Measurements from ENCODE around the gene ITIH6. TPM values are rescaled to one million over a fixed set of nuclear protein-coding genes. Genes with fewer than 3 reads are reported as not detected.
A peak's percentile ranks its signal among the peaks of the same experiment; 100 is the strongest.
"Not testable (repeated sequence)": the region's sequence is repeated elsewhere in the genome, so short reads cannot be mapped to it uniquely, and the experiment has no call there.

ITIH6 gene, protein sequence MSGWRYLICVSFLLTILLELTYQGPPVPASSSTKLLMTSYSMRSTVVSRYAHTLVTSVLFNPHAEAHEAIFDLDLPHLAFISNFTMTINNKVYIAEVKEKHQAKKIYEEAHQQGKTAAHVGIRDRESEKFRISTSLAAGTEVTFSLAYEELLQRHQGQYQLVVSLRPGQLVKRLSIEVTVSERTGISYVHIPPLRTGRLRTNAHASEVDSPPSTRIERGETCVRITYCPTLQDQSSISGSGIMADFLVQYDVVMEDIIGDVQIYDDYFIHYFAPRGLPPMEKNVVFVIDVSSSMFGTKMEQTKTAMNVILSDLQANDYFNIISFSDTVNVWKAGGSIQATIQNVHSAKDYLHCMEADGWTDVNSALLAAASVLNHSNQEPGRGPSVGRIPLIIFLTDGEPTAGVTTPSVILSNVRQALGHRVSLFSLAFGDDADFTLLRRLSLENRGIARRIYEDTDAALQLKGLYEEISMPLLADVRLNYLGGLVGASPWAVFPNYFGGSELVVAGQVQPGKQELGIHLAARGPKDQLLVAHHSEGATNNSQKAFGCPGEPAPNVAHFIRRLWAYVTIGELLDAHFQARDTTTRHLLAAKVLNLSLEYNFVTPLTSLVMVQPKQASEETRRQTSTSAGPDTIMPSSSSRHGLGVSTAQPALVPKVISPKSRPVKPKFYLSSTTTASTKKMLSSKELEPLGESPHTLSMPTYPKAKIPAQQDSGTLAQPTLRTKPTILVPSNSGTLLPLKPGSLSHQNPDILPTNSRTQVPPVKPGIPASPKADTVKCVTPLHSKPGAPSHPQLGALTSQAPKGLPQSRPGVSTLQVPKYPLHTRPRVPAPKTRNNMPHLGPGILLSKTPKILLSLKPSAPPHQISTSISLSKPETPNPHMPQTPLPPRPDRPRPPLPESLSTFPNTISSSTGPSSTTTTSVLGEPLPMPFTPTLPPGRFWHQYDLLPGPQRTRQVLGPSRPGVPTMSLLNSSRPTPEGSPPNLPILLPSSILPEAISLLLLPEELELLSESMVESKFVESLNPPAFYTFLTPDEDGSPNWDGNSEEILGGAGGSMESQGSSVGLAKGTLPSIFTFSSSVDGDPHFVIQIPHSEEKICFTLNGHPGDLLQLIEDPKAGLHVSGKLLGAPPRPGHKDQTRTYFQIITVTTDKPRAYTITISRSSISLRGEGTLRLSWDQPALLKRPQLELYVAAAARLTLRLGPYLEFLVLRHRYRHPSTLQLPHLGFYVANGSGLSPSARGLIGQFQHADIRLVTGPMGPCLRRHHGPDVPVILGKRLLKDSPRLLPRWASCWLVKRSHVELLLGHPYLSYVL
- not detected for total RNA-seq

DNA sequence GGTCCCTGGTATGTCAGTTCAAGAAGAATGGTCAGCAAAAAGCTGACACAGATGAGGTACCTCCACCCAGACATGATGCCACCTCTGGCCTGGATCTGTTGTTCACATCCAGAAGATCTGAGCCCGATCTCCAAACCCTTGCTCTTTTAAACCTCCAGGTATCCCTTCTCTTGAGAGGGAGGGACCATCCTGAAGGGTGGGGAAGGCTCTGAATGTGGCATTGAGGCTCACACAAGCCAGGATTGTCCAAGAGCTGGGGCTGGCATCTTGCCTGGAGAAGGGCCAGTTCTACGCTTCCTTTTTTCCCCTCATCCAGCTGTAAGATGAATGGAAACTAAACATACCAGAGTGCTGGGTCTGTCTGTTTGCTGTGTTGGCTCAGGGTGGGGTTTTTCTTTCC, at the start of gene ITIH6:
TSS of gene ITIH6 (minus strand) at position 119 of the 400 bp plus-strand sequence. CDS start at position 74, 45 bp downstream.
- Mint-ChIP-seq H3K27ac (no peak within 1 kb of the TSS), H3K36me3 (no peaks in the 10 kb centered on the region), H3K9me3 (no peaks in the 10 kb centered on the region)
- no peak for DNase-seq (ENCODE audit: low spot score in 2 of 2)
- ATAC-seq, result no peak

DNA sequence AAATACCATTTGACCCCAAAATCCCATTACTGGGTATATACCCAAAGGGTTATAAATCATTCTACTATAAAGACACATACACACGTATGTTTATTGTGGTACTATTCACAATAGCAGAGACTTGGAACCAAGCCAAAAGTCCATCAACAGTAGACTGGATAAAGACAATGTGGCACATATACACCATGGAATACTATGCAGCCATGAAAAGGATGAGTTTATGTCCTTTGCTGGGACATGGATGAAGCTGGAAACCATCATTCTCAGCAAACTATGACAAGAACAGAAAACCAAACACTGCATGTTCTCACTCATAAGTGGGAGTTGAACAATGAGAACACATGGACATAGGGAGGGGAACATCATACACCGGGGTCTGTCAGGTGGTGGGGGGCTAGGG, 49.6 kb upstream of the ITIH6 start:
- DNase-seq (ENCODE audit: low spot score in 2 of 2), result not testable (repeated sequence)

DNA sequence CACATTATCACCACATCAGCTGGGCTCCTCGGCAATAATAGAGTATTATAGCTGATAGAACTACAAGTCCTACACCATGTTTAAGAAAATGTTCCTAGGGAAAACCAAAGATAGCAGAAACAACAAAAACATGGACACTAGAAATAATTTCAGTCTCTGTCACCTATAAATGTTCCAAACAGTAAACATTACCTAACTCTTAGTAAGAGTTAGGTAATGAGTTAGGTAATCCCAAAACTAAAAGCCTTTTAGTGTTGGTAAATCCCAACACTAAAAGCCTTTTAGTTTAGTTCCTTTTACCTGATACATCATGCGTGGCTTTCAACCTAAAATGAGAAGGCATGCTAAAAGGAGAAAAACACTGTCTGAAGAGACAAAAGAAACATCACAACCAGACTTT, 45.0 kb upstream of the ITIH6 start:
- DNase-seq (ENCODE audit: low spot score in 2 of 2), result no peak
- no peak for ATAC-seq
- Mint-ChIP-seq H3K9me3 (peaks cover 3 to 5% of the 10 kb centered on the region in 2 donors), H3K36me3 (no peaks in the 10 kb centered on the region), H3K27ac (no peak overlapping the region)

More for the DNA sequence above, 49.6 kb upstream of the ITIH6 start:
- not testable (repeated sequence) for H3K27ac Mint-ChIP-seq, ATAC-seq, H3K9me3 Mint-ChIP-seq, H3K36me3 Mint-ChIP-seq

DNA sequence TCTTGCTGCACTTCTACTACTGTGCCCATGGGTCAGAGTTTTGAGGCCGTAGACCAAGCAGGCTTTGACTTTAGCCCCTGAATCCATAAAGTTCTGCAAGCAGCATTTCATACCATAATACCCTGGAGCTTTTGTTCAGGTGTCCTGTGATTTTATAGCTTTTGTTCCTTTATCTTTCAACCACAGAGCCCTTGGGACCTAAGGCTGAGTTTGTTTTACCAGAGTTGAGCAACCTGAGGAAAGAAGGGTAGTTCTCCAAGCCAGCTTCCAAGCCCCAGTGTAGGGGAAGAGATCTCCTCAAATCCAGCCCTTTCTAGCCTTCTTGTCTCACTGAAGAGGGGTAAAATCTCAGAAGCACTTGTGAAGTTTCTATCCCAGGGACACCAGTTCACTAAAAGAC, 44.6 kb upstream of the ITIH6 start:
- H3K9me3 Mint-ChIP-seq, result peaks cover 3 to 5% of the 10 kb centered on the region in 2 donors
- ATAC-seq (no peak), DNase-seq (ENCODE audit: low spot score in 2 of 2) (no peak)
- H3K27ac Mint-ChIP-seq, result no peak overlapping the region
- no peaks in the 10 kb centered on the region for H3K36me3 Mint-ChIP-seq

DNA sequence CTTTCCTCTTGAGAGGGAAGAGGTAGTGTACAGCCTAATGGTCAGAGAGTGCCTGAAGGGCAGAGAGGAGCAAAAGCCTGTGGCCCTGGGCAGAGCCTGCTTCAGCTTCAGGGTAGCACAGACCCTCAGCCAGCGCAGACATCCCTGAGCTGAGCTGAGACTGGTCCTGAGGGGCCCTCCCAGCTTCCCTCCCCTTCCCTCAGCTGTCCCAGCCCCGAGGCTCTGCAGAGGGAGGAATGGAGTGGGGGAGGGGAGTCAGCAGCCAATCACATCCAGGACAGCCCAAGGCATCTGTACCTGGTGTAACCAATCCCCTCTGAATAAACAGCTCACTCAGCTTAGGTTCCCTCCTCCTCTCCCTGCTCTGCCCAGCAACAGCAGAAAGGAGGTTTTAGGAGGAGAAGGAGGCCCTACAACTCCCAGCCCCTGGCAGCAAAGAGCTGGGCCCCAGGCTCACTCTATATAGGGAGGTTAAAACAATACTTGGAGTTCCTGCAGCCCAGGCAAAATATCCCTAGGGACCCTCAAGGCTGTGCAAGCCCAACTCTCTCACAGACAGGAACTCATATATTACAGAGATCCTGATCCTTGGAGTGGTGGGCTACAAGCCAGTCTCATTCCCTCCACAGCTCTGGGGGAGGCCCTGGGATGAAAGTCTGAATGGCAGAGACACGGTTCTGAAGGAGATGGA, 43.3 kb upstream of the ITIH6 start:
- ATAC-seq; H3K27ac Mint-ChIP-seq; H3K36me3 Mint-ChIP-seq; DNase-seq (ENCODE audit: low spot score in 2 of 2); H3K9me3 Mint-ChIP-seq: not testable (repeated sequence)

DNA sequence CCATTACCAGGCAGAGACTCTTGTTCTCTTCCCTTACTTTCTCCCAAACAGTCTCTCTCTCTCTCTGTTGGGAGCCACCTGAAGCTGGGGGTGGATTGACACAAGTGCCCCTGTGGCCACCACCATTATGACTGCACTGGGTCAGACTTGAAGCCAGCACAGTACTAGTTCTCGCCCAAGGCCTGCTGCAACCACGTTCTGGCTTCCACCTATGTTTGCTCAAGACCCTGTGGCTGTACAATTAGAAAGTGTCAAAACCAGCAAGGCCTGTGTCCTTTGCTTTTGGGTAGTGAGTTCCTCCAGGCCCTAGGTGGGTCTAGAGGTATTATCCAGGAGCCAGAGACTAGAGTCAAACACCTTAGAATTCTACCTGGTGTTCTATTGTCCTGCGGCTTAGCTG, 40.5 kb upstream of the ITIH6 start:
- Mint-ChIP-seq H3K36me3 (no peaks in the 10 kb centered on the region), H3K27ac (no peak overlapping the region), H3K9me3 (peaks cover 0 to 4% of the 10 kb centered on the region in 2 donors)
- no peak for DNase-seq (ENCODE audit: low spot score in 2 of 2)
- ATAC-seq, result no peak

DNA sequence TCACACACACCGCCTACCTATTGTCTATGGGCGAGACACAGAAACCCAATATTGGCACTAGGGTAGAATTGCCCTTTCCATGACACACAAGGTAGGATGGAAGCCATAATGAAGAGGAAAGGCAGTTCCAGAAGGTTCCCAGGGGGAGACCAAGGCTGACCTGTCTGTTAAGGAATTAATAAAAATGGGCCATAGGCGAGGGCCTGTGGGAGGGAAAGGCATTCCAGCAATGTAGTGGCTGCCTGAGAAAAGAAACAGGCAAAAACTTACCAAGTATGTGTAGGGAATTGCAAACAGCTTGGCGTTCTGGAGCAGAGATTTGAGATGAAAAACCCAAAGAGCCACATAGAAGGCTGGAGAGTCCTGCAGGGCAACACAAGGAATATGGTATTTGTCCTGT, 28.5 kb upstream of the ITIH6 start:
- ATAC-seq, result no peak

DNA sequence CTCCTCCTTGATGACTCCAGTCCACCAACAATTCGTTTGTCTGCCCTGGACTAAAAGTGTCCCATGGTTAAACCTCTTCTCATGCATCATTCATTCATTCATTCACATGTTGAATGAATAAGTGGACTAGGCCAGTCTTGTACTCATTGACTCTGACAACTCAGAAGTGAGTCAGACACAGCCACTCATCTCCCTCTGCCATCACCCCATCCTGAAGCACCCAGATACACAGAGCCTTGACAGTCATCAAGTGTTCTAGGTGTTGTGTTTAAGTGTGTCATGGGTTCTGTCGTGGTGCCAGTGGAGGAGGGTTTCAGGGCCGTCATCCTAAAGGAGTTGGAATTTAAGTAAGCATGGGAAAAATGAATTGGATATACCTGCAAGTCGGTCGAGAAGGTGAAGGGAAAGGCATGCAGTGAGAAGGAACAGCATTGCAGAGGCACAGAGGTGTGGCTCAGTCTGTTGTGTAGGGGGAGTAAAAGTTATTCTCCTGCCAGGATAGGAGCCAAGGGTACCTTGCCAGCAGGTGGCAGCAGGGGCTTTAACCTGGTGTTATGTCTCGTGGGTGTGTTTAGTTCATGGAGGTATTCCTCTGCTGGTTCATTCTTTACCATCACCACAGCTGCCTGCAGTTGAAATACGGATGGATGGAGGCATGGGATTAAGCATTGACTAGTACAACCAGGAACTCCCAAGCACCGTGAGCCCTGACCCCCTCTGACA, 27.8 kb upstream of the ITIH6 start:
- Mint-ChIP-seq H3K36me3 (no peaks in the 10 kb centered on the region), H3K9me3 (no peaks in the 10 kb centered on the region), H3K27ac (no peak overlapping the region)
- DNase-seq (ENCODE audit: low spot score in 2 of 2) (peak in 1 of 2 donors; percentile 7), ATAC-seq (peak; percentile 30 to 64)

More for the DNA sequence above, 28.5 kb upstream of the ITIH6 start:
- Mint-ChIP-seq H3K9me3 (no peaks in the 10 kb centered on the region), H3K27ac (no peak overlapping the region), H3K36me3 (no peaks in the 10 kb centered on the region)
- DNase-seq (ENCODE audit: low spot score in 2 of 2), result no peak

DNA sequence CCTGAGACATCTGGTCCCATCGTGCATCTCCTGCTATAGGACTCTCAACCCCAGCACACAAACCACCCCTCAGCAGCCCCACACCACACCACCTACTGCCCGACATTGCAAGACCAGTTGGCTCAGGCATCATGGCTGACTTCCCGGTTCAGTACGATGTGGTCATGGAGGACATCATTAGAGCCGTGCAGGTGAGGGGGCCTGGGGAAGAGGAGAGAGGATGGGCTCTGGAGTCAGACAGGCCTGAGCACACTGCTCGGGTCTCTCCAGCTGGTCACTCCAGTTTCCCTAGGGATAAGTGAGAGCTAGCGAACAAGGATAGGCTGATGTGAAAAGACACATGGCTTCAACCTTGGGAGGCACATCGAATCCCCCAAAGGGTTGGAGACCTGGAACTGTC, 26.7 kb upstream of the ITIH6 start:
- H3K27ac Mint-ChIP-seq, result no peak overlapping the region
- H3K36me3 Mint-ChIP-seq, result no peaks in the 10 kb centered on the region
- H3K9me3 Mint-ChIP-seq, result no peaks in the 10 kb centered on the region
- no peak for ATAC-seq
- DNase-seq (ENCODE audit: low spot score in 2 of 2), result no peak

DNA sequence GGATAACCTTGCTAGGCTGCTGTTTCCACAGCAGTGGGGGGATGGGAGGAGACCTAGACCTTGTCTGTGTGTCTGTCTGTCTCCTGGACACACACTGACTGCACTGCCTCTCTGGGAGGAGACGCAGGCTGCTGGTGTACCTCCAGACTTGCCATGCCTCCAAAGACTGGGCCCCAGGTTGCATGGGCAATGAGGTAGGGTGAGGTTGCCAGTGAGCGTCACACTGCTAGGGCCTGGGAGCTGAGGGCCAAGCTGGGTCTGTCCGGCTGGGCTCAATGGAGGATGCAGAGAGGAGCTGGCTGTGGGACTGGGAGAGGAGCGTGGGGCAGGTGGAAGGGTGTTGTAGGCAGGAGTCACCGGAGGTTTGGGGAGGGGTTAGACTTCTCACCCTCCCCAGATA, 26.1 kb upstream of the ITIH6 start:
- Mint-ChIP-seq H3K36me3 (no peaks in the 10 kb centered on the region), H3K27ac (no peak overlapping the region), H3K9me3 (no peaks in the 10 kb centered on the region)
- ATAC-seq (no peak), DNase-seq (ENCODE audit: low spot score in 2 of 2) (no peak)

DNA sequence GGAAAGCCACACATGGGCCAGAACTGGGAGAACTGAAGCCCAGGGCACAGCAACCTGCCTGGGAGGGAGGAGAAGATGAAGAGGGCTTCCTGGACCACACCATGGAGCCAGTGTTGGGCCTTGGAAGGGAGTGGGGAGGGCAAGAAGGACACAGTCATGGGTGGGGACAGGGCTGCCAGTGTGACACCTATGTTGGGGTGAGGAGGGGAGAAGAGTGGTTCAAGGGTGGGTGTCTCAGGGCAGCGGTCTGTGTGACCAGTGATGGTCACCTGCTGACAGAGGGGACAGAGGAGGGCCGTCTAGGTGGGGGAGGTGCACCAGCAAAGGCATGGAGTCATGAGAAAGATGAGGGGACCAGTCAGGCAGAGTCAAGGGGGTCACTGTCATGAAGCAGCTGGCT, 23.3 kb upstream of the ITIH6 start:
- Mint-ChIP-seq H3K9me3 (no peaks in the 10 kb centered on the region), H3K27ac (no peak overlapping the region), H3K36me3 (peaks cover under 1 to 3% of the 10 kb centered on the region in 2 donors)
- DNase-seq (ENCODE audit: low spot score in 2 of 2), result no peak
- no peak for ATAC-seq

DNA sequence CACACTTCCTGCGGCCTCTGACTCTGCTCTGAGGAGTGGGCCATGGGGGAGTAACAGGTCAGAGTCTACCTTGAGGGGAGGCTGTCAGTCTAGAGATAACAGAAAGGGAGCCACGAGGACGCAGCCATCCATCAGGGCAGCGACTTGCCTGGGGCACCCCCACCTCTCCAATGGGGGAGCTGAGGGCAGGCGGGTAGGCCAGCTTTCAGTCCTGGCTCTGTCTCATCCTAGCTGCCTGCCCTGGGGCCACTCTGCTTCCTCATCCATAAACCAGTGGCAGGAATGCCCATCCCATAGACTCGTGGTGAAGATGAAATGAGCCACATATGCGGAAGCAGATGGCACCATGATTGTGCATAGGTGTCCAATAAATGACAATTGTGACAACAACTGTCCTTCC, 22.7 kb upstream of the ITIH6 start:
- peaks cover 6 to 8% of the 10 kb centered on the region in 2 donors for H3K36me3 Mint-ChIP-seq
- ATAC-seq (no peak), DNase-seq (ENCODE audit: low spot score in 2 of 2) (no peak)
- H3K27ac Mint-ChIP-seq, result no peak overlapping the region
- no peaks in the 10 kb centered on the region for H3K9me3 Mint-ChIP-seq

DNA sequence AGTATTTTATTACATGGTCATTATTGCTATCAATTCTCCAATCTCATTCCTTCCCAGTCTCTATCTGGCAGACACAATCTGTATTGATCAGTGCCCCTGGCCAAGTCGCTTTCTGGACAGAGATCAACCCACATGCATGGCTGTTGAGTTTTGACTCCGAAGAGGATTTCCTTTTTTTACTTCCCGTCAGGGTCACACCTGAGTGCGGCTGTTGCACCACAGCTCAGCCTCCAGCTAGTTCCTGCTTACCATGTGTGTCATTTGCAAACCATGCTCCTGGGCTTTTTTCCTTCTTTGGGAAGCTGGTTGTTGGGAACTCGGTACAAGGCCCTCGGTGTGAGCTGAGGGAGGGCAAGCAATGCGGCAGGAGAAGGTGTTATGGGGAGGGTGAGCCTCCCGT, 21.1 kb upstream of the ITIH6 start:
- peaks cover 6 to 8% of the 10 kb centered on the region in 2 donors for H3K36me3 Mint-ChIP-seq
- H3K27ac Mint-ChIP-seq, result no peak overlapping the region
- H3K9me3 Mint-ChIP-seq, result no peaks in the 10 kb centered on the region
- DNase-seq (ENCODE audit: low spot score in 2 of 2) (no peak), ATAC-seq (no peak)

DNA sequence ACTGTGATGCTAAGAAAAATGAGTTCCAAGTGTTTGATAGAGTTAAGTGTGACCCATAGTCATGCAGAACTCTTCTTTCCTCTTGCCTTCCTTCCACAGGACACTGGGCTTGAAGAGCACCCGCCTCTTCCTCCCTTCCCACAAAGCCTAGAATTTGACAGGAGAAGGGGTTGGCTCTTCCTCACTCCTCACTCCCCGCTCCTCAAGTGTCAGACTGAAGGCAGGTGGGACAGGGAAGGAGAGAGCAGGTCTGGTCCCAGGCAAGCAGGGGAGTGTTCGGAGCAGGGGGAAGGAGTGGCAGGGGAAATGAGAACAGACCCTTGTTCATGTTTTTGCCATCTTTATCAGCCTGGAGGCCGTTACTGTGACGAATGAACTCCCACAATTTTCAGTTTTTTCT, 20.2 kb upstream of the ITIH6 start:
- DNase-seq (ENCODE audit: low spot score in 2 of 2) (no peak), ATAC-seq (no peak)
- H3K27ac Mint-ChIP-seq, result no peak overlapping the region
- no peaks in the 10 kb centered on the region for H3K9me3 Mint-ChIP-seq
- peaks cover 6 to 8% of the 10 kb centered on the region in 2 donors for H3K36me3 Mint-ChIP-seq

DNA sequence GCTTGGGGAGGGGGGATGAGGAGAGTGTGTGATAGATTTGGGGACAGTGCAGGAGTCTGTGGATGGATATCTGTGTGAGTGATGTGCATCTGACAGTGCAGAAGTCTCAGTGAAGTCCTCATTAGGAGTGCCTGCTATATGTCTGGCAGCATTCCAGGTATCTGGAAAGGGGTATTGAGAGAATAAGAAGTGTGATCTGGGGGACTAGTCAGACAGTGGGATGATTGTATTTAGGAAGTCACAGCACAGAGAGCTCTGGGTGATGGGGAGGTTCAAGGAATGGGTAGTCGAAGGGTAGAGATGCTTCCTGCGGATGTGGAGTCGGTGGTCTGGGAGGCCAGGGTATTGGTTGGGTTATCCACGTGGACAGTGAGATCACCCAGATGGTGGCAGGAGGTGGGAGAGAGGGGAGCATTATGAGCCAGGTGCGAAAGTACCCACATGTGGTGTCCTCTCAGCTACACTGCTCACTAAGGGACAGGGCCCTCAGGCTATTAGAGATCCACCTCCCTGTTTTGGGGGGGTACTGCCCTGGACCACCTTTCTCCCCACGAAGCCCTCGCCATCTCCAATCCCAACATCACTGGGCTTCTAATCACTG, 19.3 kb upstream of the ITIH6 start:
- H3K36me3 Mint-ChIP-seq, result peaks cover 6 to 8% of the 10 kb centered on the region in 2 donors
- no peak for ATAC-seq
- H3K27ac Mint-ChIP-seq, result no peak overlapping the region
- no peak for DNase-seq (ENCODE audit: low spot score in 2 of 2)
- H3K9me3 Mint-ChIP-seq, result no peaks in the 10 kb centered on the region
